Measurements from ENCODE around the gene ERAL1.

GRCh38 chr17:28899212-28899815 is 44.5 kb downstream of the ERAL1 start:
- no peak for TF ChIP-seq CTCF (conservative IDR thresholded peaks at IDR 0.05; ENCODE audit: low read length)
- TF ChIP-seq EZH2phosphoT487 (IDR thresholded peaks at IDR 0.05; ENCODE audit: borderline replicate concordance, low read depth, low read length), result no peak

All from OCI-LY7 (cell line).